RWPE2 (cell line): ENCODE results near the gene TFAP2B.

Experiments used
- ATAC-seq: fragments of 200-7000 bp; cut with Tn5 transposase; 3 replicates; pipeline ENCODE4 v1.9.1; 2021; ENCODE audit warnings: low read depth
- DNase-seq: peaks from one replicate; pipeline ENCODE4 v3.0.0-alpha.2; 2020; ENCODE audit warnings: low spot score
- H3K27ac ChIP-seq: fragments of 450-650 bp; 2 replicates; pipeline ENCODE4 v1.5.1; 2017; ENCODE audit warnings: mild to moderate bottlenecking; ENCODE audit not compliant: poor library complexity, severe bottlenecking
- H3K27me3 ChIP-seq: fragments of 250-450 bp; sonication (Bioruptor Pico); 2 replicates; pipeline ENCODE4 v1.5.1; 2021; ENCODE audit warnings: mild to moderate bottlenecking, moderate library complexity; ENCODE audit not compliant: insufficient read depth, poor library complexity, severe bottlenecking
- H3K36me3 ChIP-seq: fragments of 250-450 bp; sonication (Bioruptor Pico); 2 replicates; pipeline ENCODE4 v1.5.1; 2020; ENCODE audit warnings: low read depth, mild to moderate bottlenecking, moderate library complexity
- H3K4me1 ChIP-seq: fragments of 250-450 bp; sonication (Bioruptor Pico); 2 replicates; pipeline ENCODE4 v1.5.1; 2021; ENCODE audit warnings: mild to moderate bottlenecking, moderate library complexity; ENCODE audit not compliant: insufficient read depth, poor library complexity, severe bottlenecking
- H3K4me3 ChIP-seq: fragments of 250-450 bp; sonication (Bioruptor Pico); 2 replicates; pipeline ENCODE4 v1.5.1; 2021; ENCODE audit warnings: mild to moderate bottlenecking, moderate library complexity; ENCODE audit not compliant: severe bottlenecking
- H3K9me3 ChIP-seq: fragments of 250-450 bp; sonication (Bioruptor Pico); 2 replicates; pipeline ENCODE4 v1.5.1; 2021; ENCODE audit warnings: mild to moderate bottlenecking, moderate library complexity; ENCODE audit not compliant: severe bottlenecking
- TF ChIP-seq, protein P1 (sequence below): fragments of 450-650 bp; IDR thresholded peaks from one replicate; pipeline ENCODE4 v1.5.1; 2017; ENCODE audit warnings: mild to moderate bottlenecking, moderate library complexity; ENCODE audit not compliant: poor library complexity, severe bottlenecking

Gene TFAP2B

DNA sequence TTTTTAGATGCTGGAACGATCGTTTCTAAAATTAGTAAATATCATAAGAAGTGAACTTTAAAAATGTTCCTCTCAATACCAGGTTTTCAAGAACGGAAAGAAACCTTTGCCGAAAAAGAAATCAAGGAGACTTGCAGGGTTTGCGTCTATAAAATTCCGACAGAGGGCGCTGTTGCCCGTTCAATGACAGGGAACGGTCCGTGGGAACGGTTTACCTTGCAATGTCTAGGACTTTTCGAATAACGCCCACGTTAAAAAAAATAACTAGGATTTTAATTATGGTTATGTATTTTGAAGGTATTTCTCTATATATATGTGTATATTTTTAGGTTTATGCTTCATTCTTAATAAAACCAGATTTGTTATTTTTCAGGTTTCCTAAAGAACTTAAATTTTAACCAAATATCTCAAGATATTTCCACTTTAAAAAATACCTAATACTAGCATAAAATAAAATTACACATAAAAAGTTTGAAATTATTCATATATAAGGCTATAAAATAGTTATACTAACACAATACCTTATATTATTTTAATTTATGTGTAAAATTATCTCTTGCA, 2.5 kb upstream of the TFAP2B start:
- Histone ChIP-seq H3K27me3 (peaks cover 54% of the 10 kb centered on the region), H3K4me3 (peak overlapping the region; percentile 42)
- DNase-seq = no peak

DNA sequence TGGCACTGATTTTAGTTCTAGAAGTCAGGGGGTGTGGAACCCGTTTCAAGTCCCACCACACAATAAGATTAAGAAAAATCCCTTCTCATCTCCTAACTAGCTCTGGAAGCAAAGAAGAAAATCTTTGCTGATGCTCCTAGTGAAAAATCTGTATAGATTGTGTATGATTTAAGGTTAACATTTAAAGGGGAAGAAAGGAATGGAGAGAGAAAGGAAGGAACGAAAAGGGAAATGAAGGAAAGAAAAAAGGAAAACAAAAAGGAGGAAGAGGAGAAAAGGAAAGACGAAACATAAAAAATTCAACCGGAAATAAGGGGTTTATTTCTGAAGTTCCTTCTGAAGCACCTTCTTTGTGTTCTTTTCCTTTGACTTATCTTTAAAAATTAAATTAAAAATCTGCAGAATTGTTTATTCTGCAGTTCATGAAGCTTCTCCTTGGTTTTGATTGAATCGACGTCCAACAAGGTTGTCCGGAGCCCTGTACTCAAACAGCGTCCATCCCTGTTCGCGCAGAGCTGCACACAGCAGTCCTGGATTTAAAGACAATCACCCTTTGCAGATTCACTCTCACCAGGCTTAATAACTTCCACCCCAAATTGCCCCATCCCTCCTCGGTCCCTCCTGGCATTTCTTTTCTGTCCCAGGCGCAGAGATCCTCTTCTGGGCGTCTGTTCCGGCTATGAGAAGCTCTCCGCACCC, 1.6 kb upstream of the TFAP2B start:
- no peaks in the 10 kb centered on the region for H3K9me3 ChIP-seq
- H3K27me3 ChIP-seq = peaks cover 63% of the 10 kb centered on the region
- no peak overlapping the region for H3K27ac ChIP-seq
- no peaks in the 10 kb centered on the region for H3K4me1 ChIP-seq
- DNase-seq = no peak
- TF ChIP-seq, protein P1, sequence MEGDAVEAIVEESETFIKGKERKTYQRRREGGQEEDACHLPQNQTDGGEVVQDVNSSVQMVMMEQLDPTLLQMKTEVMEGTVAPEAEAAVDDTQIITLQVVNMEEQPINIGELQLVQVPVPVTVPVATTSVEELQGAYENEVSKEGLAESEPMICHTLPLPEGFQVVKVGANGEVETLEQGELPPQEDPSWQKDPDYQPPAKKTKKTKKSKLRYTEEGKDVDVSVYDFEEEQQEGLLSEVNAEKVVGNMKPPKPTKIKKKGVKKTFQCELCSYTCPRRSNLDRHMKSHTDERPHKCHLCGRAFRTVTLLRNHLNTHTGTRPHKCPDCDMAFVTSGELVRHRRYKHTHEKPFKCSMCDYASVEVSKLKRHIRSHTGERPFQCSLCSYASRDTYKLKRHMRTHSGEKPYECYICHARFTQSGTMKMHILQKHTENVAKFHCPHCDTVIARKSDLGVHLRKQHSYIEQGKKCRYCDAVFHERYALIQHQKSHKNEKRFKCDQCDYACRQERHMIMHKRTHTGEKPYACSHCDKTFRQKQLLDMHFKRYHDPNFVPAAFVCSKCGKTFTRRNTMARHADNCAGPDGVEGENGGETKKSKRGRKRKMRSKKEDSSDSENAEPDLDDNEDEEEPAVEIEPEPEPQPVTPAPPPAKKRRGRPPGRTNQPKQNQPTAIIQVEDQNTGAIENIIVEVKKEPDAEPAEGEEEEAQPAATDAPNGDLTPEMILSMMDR = no peak
- no peak overlapping the region for H3K4me3 ChIP-seq
- ATAC-seq = no peak
- H3K36me3 ChIP-seq = no peaks in the 10 kb centered on the region

More for the DNA sequence above, 2.5 kb upstream of the TFAP2B start:
- no peaks in the 10 kb centered on the region for H3K36me3 ChIP-seq
- H3K27ac ChIP-seq = no peak overlapping the region
- peak; percentile 69; the same call in 2 of the 3 replicates for ATAC-seq
- no peaks in the 10 kb centered on the region for H3K4me1 ChIP-seq
- H3K9me3 ChIP-seq = no peaks in the 10 kb centered on the region
- TF ChIP-seq, protein P1 = peak; percentile 88

DNA sequence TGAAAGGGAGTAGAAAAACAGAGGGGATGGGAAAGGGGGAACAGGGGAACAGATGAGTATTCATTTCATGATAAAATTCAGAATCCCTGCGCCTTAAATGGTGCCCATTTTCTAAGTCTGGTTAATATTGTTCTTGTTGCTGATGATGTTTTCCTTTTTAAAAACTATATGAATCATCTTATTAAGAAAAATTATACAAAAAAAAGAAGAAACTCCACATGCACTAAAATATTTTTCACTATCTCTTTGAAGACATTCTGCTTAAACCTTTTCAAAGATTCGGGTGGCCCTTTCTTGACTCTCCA, 1.1 kb upstream of the TFAP2B start:
- peaks cover 68% of the 10 kb centered on the region for H3K27me3 ChIP-seq
- DNase-seq (no peak), ATAC-seq (no peak)
- H3K27ac ChIP-seq = no peak overlapping the region
- TF ChIP-seq, protein P1 = no peak
- H3K36me3 ChIP-seq = no peaks in the 10 kb centered on the region
- H3K4me1 ChIP-seq = no peaks in the 10 kb centered on the region
- no peaks in the 10 kb centered on the region for H3K9me3 ChIP-seq
- no peak overlapping the region for H3K4me3 ChIP-seq

DNA sequence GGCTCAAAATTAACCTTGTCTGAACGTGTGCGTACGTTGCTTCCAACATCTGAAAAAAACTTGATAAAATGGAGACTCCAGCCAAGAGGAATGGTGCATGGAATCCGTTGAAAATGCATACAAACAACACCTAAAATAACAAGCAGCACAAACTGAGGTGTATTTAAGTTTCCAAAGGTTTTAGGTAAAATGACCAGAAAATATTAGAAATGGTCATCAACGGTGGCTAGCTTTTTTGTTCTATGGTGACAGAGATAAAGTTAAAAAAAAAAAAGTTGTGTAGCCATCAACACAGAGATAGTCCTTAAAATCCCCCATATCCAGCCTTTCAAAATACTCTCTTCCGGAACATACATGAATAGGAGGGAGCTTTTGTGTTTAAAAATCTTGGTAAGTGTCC, 651 bp upstream of the TFAP2B start:
- H3K36me3 ChIP-seq = no peaks in the 10 kb centered on the region
- DNase-seq = no peak
- peaks cover 72% of the 10 kb centered on the region for H3K27me3 ChIP-seq
- no peak overlapping the region for H3K27ac ChIP-seq
- no peak for ATAC-seq
- no peak overlapping the region for H3K4me3 ChIP-seq
- H3K4me1 ChIP-seq = no peaks in the 10 kb centered on the region
- TF ChIP-seq, protein P1 = no peak
- H3K9me3 ChIP-seq = no peaks in the 10 kb centered on the region

DNA sequence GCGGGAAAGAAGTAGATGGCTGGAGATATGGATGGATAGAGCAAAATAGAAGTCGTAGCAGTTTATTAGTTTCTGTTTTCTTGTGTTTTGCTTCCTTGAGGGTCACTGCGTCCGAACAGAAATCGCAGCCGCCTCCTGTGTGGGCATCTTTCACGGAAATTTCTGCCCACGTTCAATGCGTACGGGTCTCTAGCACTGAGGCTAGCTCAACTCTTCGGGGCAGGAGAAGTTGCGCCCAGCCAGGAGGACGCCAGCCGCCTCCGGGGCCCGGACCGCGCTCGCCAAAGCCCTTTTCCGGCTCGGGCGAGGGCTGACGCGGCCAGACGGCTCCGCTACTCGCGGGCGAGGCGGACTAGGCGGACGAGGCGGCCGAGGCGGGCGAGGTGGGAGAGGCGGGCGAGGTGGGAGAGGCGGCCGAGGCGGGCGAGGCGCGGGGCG, 814 bp downstream of the TFAP2B start:
- TF ChIP-seq, protein P1 = no peak
- ATAC-seq (peak; percentile 60), DNase-seq (no peak)
- Histone ChIP-seq H3K27me3 (peaks cover 87% of the 10 kb centered on the region), H3K9me3 (no peaks in the 10 kb centered on the region), H3K4me1 (no peaks in the 10 kb centered on the region), H3K27ac (no peak overlapping the region), H3K4me3 (no peak overlapping the region), H3K36me3 (no peaks in the 10 kb centered on the region)
